A673 (cell line): ENCODE data around the gene NCAPG2. TPM values are rescaled to one million over a fixed set of nuclear protein-coding genes. Genes with fewer than 3 reads are reported as not detected.

Experiments used
- BruUV-seq: library from RNA; stranded (reverse); fragments of 400-500 nt; replicated peaks from 2 replicates; lab custom pipeline; 2021; lab: Mats Ljungman, UMichigan
- CTCF ChIA-PET: fragments of 300-600 bp; sonication (Branson Sonifier 250); formaldehyde crosslinking; loops from one replicate; lab custom pipeline; 2022; ENCODE audit warnings: antibody characterized with exemption; lab: Charles Lee
- POLR2A ChIA-PET: fragments of 300-600 bp; sonication (Branson Sonifier 250); formaldehyde crosslinking; loops from one replicate; lab custom pipeline; 2022; ENCODE audit warnings: antibody characterized with exemption; ENCODE audit not compliant: low non-redundant PET; lab: Charles Lee
- DNase-seq: peaks from one replicate; pipeline ENCODE4 v3.0.0-alpha.2; 2015; ENCODE audit warnings: low spot score
- H3K27ac ChIP-seq: fragments of 200-600 bp; sonication (generic); 2 replicates; pipeline ENCODE4 v1.5.1; 2016; ENCODE audit warnings: mixed run types, low read depth, mild to moderate bottlenecking, mixed read lengths, antibody characterized with exemption, low read length; ENCODE audit not compliant: poor library complexity, severe bottlenecking
- H3K27me3 ChIP-seq: fragments of 200-600 bp; sonication (generic); replicated peaks from 2 replicates; pipeline ENCODE4 v1.6.1; 2017; ENCODE audit warnings: mixed run types, low read depth, mild to moderate bottlenecking, mixed read lengths, antibody characterized with exemption, low read length; ENCODE audit not compliant: insufficient read depth, poor library complexity
- H3K36me3 ChIP-seq: fragments of 200-600 bp; sonication (generic); 2 replicates; pipeline ENCODE4 v1.6.1; 2016; ENCODE audit warnings: mixed run types, mild to moderate bottlenecking, mixed read lengths, antibody characterized with exemption, low read length; ENCODE audit not compliant: insufficient read depth, poor library complexity, severe bottlenecking
- H3K4me1 ChIP-seq: fragments of 200-600 bp; sonication (generic); 2 replicates; pipeline ENCODE4 v1.6.1; 2017; ENCODE audit warnings: mixed run types, mild to moderate bottlenecking, mixed read lengths, antibody characterized with exemption, low read length; ENCODE audit not compliant: insufficient read depth, poor library complexity, severe bottlenecking
- H3K4me3 ChIP-seq: fragments of 200-600 bp; sonication (generic); 2 replicates; pipeline ENCODE4 v1.5.1; 2016; ENCODE audit warnings: low read depth, mixed run types, mild to moderate bottlenecking, mixed read lengths, low read length; ENCODE audit not compliant: poor library complexity, severe bottlenecking
- H3K9me3 ChIP-seq: fragments of 200-600 bp; sonication (generic); 2 replicates; pipeline ENCODE4 v1.6.1; 2016; ENCODE audit warnings: mixed run types, low read depth, mild to moderate bottlenecking, mixed read lengths, antibody characterized with exemption, low read length; ENCODE audit not compliant: poor library complexity, severe bottlenecking
- CTCF ChIP-seq: fragments of 300-800, 200-600 bp; sonication (generic); conservative IDR thresholded peaks from 2 replicates; pipeline ENCODE4 v1.5.1; 2017; ENCODE audit warnings: low read depth, mild to moderate bottlenecking, antibody characterized with exemption, low read length, moderate library complexity, mixed read lengths
- EZH2 ChIP-seq: fragments of 200-600 bp; sonication (generic); IDR thresholded peaks from 2 replicates; pipeline ENCODE4 v1.6.1; 2017; ENCODE audit warnings: borderline replicate concordance, low read depth, mild to moderate bottlenecking, mixed read lengths, antibody characterized with exemption, low read length; ENCODE audit not compliant: poor library complexity, severe bottlenecking
- intact Hi-C: fragments of 100-400 bp; cut with micrococcal nuclease; formaldehyde crosslinking; loops from one replicate; pipeline ENCODE4 v1.10.0; 2022; ENCODE audit not compliant: unreplicated experiment
- total RNA-seq: library from RNA; stranded (reverse); gene quantifications from 2 replicates; pipeline ENCODE4 v1.2.3, GENCODE V29; 2021

The NCAPG2 gene
- total RNA-seq, 1 experiment from 2014 or later, result 127 TPM

GRCh38 chr7:158583810-158584209 lies 120.8 kb downstream of the NCAPG2 start:
- Histone ChIP-seq H3K27ac (no peak overlapping the region), H3K4me1 (no peaks in the 10 kb centered on the region), H3K4me3 (no peak overlapping the region), H3K9me3 (peaks cover 6% of the 10 kb centered on the region), H3K27me3 (peaks cover 53% of the 10 kb centered on the region), H3K36me3 (no peaks in the 10 kb centered on the region)
- intact Hi-C loops, result no loop called here
- DNase-seq, result no peak
- ChIA-PET CTCF (interaction anchor here (0.6 kb wide), 1 partner anchor 393 kb away, joined by 13 read pairs; no protein-coding TSS in a partner anchor), POLR2A (no interaction called here)
- TF ChIP-seq CTCF, result no peak
- no peak for TF ChIP-seq EZH2
- no TSS peak for BruUV-seq

GRCh38 chr7:158583143-158583542 lies 121.5 kb downstream of the NCAPG2 start:
- TF ChIP-seq EZH2, result no peak
- TF ChIP-seq CTCF, result no peak
- peaks cover 46% of the 10 kb centered on the region for H3K27me3 ChIP-seq
- DNase-seq, result no peak
- H3K4me1 ChIP-seq, result no peaks in the 10 kb centered on the region
- POLR2A ChIA-PET, result no interaction called here
- CTCF ChIA-PET, result interaction anchor here (0.6 kb wide), 1 partner anchor 393 kb away, joined by 13 read pairs; no protein-coding TSS in a partner anchor
- BruUV-seq, result no TSS peak
- H3K36me3 ChIP-seq, result no peaks in the 10 kb centered on the region
- intact Hi-C loops, result no loop called here
- H3K4me3 ChIP-seq, result no peak overlapping the region
- no peak overlapping the region for H3K27ac ChIP-seq
- peaks cover 6% of the 10 kb centered on the region for H3K9me3 ChIP-seq

- Histone ChIP-seq H3K27me3 (peaks cover 44% of the 10 kb centered on the region), H3K4me1 (no peaks in the 10 kb centered on the region), H3K27ac (no peak overlapping the region), H3K4me3 (no peak overlapping the region), H3K36me3 (no peaks in the 10 kb centered on the region), H3K9me3 (peaks cover 6% of the 10 kb centered on the region)
- TF ChIP-seq EZH2 (no peak), CTCF (no peak)
- CTCF ChIA-PET, result no interaction called here
- POLR2A ChIA-PET, result interaction anchor here (0.7 kb wide), 1 partner anchor 68 kb away, joined by 18 read pairs; no protein-coding TSS in a partner anchor
- no TSS peak for BruUV-seq
- intact Hi-C loops, result no loop called here
- no peak for DNase-seq
These were observed 122.5 kb downstream of the NCAPG2 start for GRCh38 chr7:158582089-158582456.
